C4-2B (cell line): ENCODE results near the gene POU2F1.

Experiments used
- H3K27ac ChIP-seq: fragments of 450-650 bp; 2 replicates; pipeline ENCODE4 v1.5.1; 2017
- ZFX ChIP-seq: fragments of 450-650 bp; IDR thresholded peaks from 2 replicates; pipeline ENCODE4 v1.6.1; 2017
- TF ChIP-seq, protein P1 (sequence below): fragments of 450-650 bp; conservative IDR thresholded peaks from 2 replicates; pipeline ENCODE4 v1.5.1; 2017; ENCODE audit warnings: mild to moderate bottlenecking

POU2F1 gene

GRCh38 chr1:167280912-167281311 is 60.2 kb downstream of the POU2F1 start:
- TF ChIP-seq, protein P1, sequence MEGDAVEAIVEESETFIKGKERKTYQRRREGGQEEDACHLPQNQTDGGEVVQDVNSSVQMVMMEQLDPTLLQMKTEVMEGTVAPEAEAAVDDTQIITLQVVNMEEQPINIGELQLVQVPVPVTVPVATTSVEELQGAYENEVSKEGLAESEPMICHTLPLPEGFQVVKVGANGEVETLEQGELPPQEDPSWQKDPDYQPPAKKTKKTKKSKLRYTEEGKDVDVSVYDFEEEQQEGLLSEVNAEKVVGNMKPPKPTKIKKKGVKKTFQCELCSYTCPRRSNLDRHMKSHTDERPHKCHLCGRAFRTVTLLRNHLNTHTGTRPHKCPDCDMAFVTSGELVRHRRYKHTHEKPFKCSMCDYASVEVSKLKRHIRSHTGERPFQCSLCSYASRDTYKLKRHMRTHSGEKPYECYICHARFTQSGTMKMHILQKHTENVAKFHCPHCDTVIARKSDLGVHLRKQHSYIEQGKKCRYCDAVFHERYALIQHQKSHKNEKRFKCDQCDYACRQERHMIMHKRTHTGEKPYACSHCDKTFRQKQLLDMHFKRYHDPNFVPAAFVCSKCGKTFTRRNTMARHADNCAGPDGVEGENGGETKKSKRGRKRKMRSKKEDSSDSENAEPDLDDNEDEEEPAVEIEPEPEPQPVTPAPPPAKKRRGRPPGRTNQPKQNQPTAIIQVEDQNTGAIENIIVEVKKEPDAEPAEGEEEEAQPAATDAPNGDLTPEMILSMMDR: no peak
- TF ChIP-seq ZFX: no peak
- H3K27ac ChIP-seq: no peak overlapping the region

DNA sequence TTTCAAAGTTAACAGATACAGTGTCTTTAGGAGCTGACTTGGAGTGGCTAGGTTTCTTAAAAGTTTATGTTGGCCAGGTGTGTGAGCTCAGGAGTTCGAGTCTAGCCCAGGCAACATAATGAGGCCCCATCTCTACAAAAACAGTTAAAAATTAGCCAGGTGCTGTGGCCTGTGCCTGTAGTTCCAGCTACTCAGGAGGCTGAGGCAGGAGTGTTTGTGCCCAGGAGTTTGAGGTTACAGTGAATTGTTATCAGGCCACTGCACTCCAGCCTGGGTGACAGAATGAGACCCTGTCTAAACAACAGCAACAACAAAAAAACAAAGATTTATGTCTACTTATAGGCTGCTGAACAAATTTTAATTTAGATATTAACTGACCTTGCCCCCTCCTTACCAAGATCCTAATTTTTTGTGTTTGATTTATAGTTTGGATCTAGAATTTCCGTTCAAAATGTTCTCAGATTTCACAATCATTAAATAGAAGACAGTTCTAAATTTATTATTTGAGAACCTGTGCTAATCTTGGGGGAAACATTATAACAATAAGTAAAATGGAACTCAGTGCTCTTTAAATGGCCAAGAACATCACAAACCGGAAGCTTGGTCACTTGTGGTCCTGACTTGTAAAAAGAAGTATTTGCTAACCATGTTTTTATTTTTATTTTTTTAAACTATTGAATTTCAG is 67.8 kb downstream of the POU2F1 start:
- TF ChIP-seq ZFX: no peak
- TF ChIP-seq, protein P1: no peak
- H3K27ac ChIP-seq: no peak overlapping the region

- no peak for TF ChIP-seq ZFX
- TF ChIP-seq, protein P1: no peak
- H3K27ac ChIP-seq: no peak overlapping the region
Observed at GRCh38 chr1:167289075-167289442, 68.4 kb downstream of the POU2F1 start.

- H3K27ac ChIP-seq: no peak overlapping the region
Observed at GRCh38 chr1:167289966-167290365, 69.3 kb downstream of the POU2F1 start.

DNA sequence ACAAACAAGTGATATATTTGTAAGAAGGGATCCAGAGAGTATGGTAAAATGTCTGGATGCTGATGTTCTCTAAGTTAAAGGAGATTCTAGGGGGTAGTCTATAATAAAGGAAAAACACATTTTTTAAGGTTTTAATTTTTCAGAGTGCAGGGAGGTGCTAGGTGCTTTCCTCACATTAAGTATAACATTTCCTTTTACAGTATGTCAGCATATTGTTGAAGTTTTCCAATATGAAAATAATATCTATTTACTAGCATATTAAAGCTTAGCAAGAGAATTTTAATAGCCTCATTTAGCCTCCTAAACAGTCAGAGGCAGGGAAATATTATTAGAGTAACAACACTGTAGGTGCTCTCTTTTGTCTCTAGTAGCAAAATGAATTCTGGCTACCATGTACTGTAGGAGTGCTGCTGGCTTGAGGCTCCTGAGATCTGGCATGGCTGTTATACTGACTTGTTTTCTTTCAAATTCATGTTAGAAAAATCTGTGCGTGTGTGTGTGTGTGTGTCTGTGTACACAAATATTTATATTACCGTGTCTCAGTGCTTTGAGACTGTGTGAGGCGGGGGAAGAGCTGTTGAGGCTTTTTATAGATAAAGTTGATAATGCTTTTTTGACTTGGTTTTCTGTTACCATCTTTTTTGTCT is 71.0 kb downstream of the POU2F1 start:
- no peak overlapping the region for H3K27ac ChIP-seq
- no peak for TF ChIP-seq ZFX
- TF ChIP-seq, protein P1: no peak

More at GRCh38 chr1:167289966-167290365, 69.3 kb downstream of the POU2F1 start:
- no peak for TF ChIP-seq ZFX
- TF ChIP-seq, protein P1: no peak

DNA sequence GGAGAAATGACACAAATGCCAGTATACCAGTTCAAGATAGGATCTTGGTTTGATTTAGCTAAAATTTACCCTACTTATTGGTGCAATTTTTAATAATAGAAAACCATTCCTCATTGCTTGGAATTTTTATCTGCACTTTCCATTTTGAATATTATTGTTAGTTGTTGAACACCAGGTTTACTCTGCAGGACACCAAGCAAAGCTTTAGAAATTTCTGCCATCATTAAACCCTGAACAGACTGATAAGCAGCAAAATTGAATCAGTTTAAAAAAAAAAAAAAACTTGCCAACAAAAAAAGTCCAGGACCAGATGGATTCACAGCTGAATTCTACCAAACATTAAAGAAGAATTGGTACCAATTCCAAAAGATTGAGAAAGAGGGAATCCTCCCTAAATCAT is 71.5 kb downstream of the POU2F1 start:
- no peak for TF ChIP-seq ZFX
- TF ChIP-seq, protein P1: no peak
- H3K27ac ChIP-seq: no peak overlapping the region

DNA sequence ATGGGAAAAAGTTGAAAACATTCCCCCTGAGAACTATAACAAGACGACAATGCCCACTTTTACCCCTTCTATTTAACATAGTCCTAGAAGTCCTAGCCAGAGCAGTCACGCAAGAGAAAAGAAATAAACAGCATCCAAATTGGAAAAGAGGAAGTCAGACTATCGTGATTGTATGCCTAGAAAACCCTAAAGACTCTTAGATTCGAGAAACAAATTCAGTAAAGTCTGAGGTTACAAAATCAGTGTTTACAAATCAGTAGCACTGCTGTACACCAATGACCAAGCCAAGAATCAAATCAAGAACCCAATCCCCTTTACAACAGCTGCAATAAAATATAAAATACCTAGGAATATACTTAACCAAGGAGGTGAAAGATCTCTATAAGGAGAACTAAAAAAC is 72.4 kb downstream of the POU2F1 start:
- no peak overlapping the region for H3K27ac ChIP-seq
- no peak for TF ChIP-seq ZFX
- TF ChIP-seq, protein P1: no peak
